Sciatic nerve (tissue), 2 donors: ENCODE results near the gene KHDRBS2. TPM values are rescaled to one million over a fixed set of nuclear protein-coding genes. Genes with fewer than 3 reads are reported as not detected.
A peak's percentile ranks its signal among the peaks of the same experiment; 100 is the strongest.
"Not testable (repeated sequence)": the region's sequence is repeated elsewhere in the genome, so short reads cannot be mapped to it uniquely, and the experiment has no call there.

Experiments
- ATAC-seq: fragments of 200-7000 bp; cut with Tn5 transposase; one replicate; pipeline ENCODE4 v1.9.1; 2020; ENCODE audit warnings: mild to moderate bottlenecking, moderate library complexity
- DNase-seq: peaks from one replicate; pipeline ENCODE4 v3.0.0-alpha.2; 2020; ENCODE audit warnings: low spot score
- intact Hi-C: fragments of 100-400 bp; cut with DNase I; formaldehyde crosslinking; loops from one replicate; pipeline ENCODE4 v1.14.2; 2022
- total RNA-seq: library from RNA; stranded (reverse); fragmentation: NEBNext Ultra II Directional; extraction: Animal tissue kit (Norgen Biotek cat#: 25700); gene quantifications from one replicate; pipeline ENCODE4 v1.2.1, GENCODE V29; 2021
- donor health status: DM: no; HTN: no; CAD: no.
- donor health status: DM: no; HTN: no; CAD: no.

KHDRBS2 gene
- total RNA-seq, 1 donor from 2014 or later, result 0.31 TPM

DNA sequence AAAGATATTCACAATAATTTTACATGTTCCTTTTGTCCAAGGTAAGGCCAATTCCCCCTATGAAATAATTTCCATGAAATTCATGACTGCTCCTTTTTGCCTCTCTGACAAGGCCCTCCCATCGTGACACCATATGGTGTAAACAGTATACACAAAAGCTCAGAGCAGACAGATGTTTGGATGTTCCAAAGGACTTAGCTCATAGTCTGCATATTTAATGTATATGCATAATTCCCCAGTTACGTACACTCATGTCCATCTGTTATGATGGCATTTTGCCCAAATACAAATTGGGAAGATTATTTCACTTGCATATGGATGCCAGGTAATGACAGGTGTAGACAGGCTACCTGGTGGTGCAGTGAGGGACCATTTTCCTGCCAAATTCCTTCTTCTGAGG is 376.5 kb downstream of the KHDRBS2 start:
- DNase-seq (no peak), ATAC-seq (no peak)
- intact Hi-C loops, result no loop called here

- intact Hi-C loops, result no loop called here
- DNase-seq (no peak), ATAC-seq (no peak)
These were observed 384.3 kb downstream of the KHDRBS2 start for GRCh38 chr6:61901748-61902147.

GRCh38 chr6:61894536-61894935 is 391.5 kb downstream of the KHDRBS2 start:
- no peak for ATAC-seq
- DNase-seq, result no peak

DNA sequence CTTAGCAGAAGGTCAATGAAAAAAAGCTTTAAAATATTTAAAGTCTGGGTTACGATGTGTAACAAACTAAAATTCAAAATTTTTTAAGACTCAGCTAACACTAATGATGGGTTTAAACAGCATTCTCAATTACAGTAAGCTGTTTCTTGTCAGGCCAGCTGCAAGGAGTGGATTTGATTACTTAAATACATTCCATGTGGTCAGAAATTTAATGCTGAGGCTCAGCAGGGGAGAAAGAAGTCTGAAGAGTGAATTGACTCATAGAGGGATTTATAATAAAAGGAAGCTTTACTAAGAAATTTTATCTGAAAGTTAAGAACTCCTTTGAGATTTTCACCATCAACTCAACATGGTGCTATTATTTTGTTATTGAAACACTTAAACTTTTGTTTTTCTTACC is 398.6 kb downstream of the KHDRBS2 start:
- intact Hi-C loops, result no loop called here
- DNase-seq (no peak), ATAC-seq (no peak)

More at GRCh38 chr6:61894536-61894935, 391.5 kb downstream of the KHDRBS2 start:
- intact Hi-C loops, result no loop called here

DNA sequence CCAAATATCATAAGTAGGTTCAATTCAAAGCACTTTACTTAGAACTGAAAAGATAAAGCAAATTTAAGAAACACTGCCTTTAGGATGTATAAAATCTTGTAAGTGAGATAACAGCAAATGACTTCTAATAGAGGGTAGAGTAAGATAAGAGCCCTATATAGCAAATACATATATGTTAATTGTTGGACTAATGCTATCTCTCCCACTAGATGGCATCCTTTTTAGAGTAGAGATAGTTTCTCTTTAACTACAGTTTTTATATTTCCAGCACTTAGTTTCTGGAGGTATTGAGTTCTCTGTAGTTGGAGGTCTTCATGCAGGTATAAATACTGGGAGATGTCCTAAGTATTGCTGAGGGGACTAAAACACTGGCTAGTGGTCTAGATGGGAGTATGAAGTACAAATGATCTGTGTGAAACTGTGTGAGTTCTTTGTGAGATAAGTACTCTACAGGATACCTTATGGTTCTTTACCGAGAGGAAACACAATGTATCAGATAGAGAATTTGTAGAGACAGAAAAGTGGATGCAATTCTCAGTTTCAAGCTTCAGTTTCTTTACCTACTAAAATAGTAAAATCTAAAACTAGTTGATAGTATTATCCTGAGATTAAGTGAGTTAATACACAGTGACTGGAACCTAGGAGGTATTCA is 399.3 kb downstream of the KHDRBS2 start:
- no peak for ATAC-seq
- intact Hi-C loops, result no loop called here

GRCh38 chr6:61869632-61870400 is 416.2 kb downstream of the KHDRBS2 start:
- intact Hi-C loops, result no loop called here
- DNase-seq, result no peak
- ATAC-seq, result no peak

More for the DNA sequence above, 399.3 kb downstream of the KHDRBS2 start:
- no peak for DNase-seq

- intact Hi-C loops, result no loop called here
- DNase-seq (no peak), ATAC-seq (peak; percentile 30)
These were observed 417.4 kb downstream of the KHDRBS2 start for GRCh38 chr6:61868507-61869080.

DNA sequence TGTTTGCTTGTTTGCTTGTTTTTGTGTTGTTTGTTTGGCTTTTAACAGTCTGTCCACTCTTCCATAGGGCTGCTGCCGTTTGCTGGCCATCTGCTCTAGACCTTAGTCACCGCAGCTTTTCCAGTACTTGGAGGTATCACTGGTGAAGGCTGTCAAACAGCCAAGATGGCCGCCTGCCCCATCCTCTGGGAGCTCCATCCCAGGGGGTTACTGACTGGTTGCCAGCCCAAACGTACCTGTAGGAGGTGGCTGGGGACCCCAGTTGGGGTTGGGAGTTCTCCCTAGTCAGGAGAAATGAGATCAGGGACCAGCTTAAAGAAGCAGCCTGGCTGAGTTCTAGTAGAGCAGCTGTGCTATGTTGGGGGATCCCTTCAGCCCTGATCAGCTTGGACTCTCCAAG is 418.4 kb downstream of the KHDRBS2 start:
- intact Hi-C loops, result no loop called here
- no peak for DNase-seq
- peak; percentile 24 for ATAC-seq

GRCh38 chr6:61857541-61857940 is 428.5 kb downstream of the KHDRBS2 start:
- intact Hi-C loops, result no loop called here
- DNase-seq, result no peak
- ATAC-seq, result no peak

DNA sequence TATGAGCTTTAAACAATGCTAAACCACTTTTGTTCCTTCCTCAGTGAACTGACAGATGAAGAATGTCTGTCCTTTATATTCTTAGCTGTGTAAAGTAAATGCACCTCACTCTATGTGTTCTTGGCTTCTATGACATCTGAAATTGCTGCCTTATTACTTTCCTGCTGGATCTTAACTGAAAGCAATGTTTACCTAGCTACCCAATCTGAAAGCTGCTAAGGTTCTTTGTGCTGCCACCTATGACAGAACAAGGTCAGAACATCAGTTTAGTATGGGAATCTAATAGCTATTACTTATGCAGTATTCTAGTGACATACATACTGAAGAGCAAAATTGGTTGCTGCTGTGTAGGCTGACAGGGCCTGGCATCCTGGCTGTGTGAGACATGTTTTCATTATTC is 444.1 kb downstream of the KHDRBS2 start:
- intact Hi-C loops, result no loop called here
- DNase-seq (no peak), ATAC-seq (no peak)

- no peak for ATAC-seq
- no peak for DNase-seq
- intact Hi-C loops, result no loop called here
These were observed 450.8 kb downstream of the KHDRBS2 start for GRCh38 chr6:61835237-61835636.

- no peak for ATAC-seq
- intact Hi-C loops, result loop anchor here (5.0 kb wide), 1 partner anchor 1659 kb away; no protein-coding TSS in a partner anchor
- DNase-seq, result no peak
These were observed 452.8 kb downstream of the KHDRBS2 start for GRCh38 chr6:61833176-61833755.

DNA sequence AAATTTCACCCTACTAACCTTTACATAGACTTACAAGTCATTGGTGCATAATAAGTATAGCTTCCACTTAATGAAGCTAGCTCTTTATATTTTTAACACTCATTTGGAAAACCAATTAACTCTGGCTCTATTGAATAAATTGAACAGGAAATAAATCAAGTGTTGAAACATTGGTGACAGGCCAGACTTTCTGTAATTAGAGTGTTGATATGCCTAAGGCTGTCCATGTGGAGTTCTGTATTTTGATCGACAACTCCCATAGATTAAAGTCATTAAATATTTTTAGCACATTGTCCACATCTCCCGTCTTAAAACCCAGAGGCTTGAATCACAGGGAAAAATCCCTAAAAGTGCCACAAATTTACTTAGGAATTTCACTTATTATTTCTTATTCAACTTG is 468.3 kb downstream of the KHDRBS2 start:
- ATAC-seq (no peak), DNase-seq (no peak)
- intact Hi-C loops, result no loop called here

- ATAC-seq (no peak), DNase-seq (no peak)
- intact Hi-C loops, result no loop called here
These were observed 476.0 kb downstream of the KHDRBS2 start for GRCh38 chr6:61810047-61810446.

DNA sequence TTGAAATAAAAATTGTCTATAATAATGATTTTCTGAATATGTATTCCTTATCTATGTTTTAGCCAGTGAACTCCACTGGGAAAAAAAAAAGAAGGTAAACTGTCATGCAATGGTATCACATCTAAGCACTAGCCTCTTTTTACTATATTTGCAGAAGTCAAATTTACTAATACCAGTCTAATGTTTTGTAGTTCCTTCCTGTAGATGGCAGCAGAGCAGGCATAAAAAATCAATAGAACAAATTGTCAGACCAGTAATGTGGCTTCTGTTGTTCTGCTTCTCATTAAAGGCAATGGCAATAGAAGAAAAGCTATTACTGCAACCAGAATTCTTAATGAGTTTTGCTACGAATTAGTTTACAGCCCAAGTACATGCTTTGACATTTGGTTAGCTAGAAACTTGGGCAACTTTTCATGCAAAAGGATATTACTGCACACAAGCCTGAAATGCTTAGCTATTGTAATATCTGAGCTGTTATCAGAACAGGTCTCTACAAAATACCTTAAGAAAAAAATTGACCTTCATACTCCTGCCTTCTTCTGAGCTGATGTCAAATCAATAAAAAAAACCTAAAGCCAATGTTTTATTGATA is 476.9 kb downstream of the KHDRBS2 start:
- DNase-seq (no peak), ATAC-seq (no peak)
- intact Hi-C loops, result no loop called here

DNA sequence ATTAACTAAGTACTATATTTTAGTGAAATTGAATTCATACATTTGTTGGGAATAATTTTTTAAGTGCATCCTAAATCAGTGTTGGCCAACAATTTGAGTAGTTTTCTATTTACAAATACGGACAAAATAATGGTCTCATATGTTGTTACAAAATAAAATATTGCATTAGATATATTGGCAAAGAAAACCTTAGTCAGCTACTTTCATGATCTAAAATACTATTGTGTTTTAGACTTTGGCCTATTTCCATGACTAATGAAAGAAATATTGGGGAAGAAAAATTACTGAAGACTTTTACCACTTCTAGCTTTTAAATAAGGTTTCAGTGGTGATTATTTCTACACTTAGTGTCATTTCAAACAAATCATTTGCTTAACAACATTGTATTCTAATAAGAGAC is 498.0 kb downstream of the KHDRBS2 start:
- intact Hi-C loops, result no loop called here
- ATAC-seq (no peak), DNase-seq (no peak)

GRCh38 chr6:61769446-61769845 is 516.6 kb downstream of the KHDRBS2 start:
- intact Hi-C loops, ATAC-seq, DNase-seq: not testable (repeated sequence)

GRCh38 chr6:61755739-61756138 is 530.3 kb downstream of the KHDRBS2 start:
- intact Hi-C loops, result no loop called here
- no peak for ATAC-seq
- DNase-seq, result no peak

GRCh38 chr6:61751986-61752385 is 534.0 kb downstream of the KHDRBS2 start:
- no peak for ATAC-seq
- intact Hi-C loops, result no loop called here

DNA sequence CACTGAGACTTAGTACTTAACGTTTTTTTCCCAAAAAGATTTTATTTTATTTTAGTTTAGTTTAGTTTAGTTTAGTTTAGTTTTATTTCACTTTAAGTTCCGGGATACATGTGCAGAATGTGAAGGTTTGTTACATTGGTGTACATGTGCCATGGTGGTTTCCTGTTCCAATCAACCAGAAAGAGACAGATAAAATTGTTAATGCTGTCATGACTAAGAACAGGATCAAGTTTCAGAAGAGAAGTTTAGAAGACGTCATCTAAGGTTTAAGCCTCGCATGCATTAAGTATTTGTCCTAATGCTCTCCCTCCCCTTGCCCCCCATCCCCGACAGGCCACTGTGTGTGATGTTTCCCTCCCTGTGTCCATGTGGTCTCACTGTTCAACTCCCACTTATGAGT is 540.0 kb downstream of the KHDRBS2 start:
- DNase-seq (no peak), ATAC-seq (no peak)
- intact Hi-C loops, result no loop called here

More at GRCh38 chr6:61751986-61752385, 534.0 kb downstream of the KHDRBS2 start:
- no peak for DNase-seq
